Measurements from ENCODE around the gene AGFG2. TPM values are rescaled to one million over a fixed set of nuclear protein-coding genes. Genes with fewer than 3 reads are reported as not detected.

AGFG2 gene
- total and polyA plus RNA-seq, 2 donors (not counting 1 experiment from before 2014, with no cell fraction given) = 2.4 to 3.1 TPM

GRCh38 chr7:100552532-100552931 is 13.5 kb downstream of the AGFG2 start:
- no peak for DNase-seq (ENCODE audit: low read depth in 2 of 2)

GRCh38 chr7:100553032-100553431 is 14.0 kb downstream of the AGFG2 start:
- H3K27me3 ChIP-seq (ENCODE audit: control insufficient read depth, insufficient read depth, low read length) = no peaks in the 10 kb centered on the region
- no peak overlapping the region for H3K4me3 ChIP-seq (replicated peaks in 1 of 4; ENCODE audit: control extremely low read depth in 1 of 4, insufficient read depth in 1 of 4, low read depth in 3 of 4, low read length in 4 of 4)
- H2AFZ ChIP-seq (ENCODE audit: low read length) = no peak overlapping the region
- TF ChIP-seq CTCF (conservative IDR thresholded peaks at IDR 0.05 in 1 of 2, IDR thresholded peaks at IDR 0.05 in 1 of 2; ENCODE audit: low read depth in 1 of 2, low read length in 2 of 2) (no peak), EZH2 (IDR thresholded peaks at IDR 0.05; ENCODE audit: low read length, missing control alignments) (no peak)
- no peak overlapping the region for H3K4me2 ChIP-seq (ENCODE audit: extremely low read depth, insufficient read depth, low read length)
- H3K9me3 ChIP-seq (ENCODE audit: control insufficient read depth, insufficient read depth, low read depth, low read length) = no peaks in the 10 kb centered on the region
- no peaks in the 10 kb centered on the region for H3K4me1 ChIP-seq (ENCODE audit: control insufficient read depth, extremely low read depth, insufficient read depth, low read length)
- no peak overlapping the region for H3K27ac ChIP-seq (ENCODE audit: insufficient read depth, low read length)
- no peak for DNase-seq (ENCODE audit: low read depth in 2 of 2)
- no peaks in the 10 kb centered on the region for H3K79me2 ChIP-seq (ENCODE audit: control insufficient read depth, insufficient read depth, low read length)
- peaks cover 5% of the 10 kb centered on the region for H3K36me3 ChIP-seq (ENCODE audit: control insufficient read depth, insufficient read depth, low read length)
- no peak overlapping the region for H3K9ac ChIP-seq (ENCODE audit: insufficient read depth, low read length)
- H4K20me1 ChIP-seq (ENCODE audit: control insufficient read depth, extremely low read depth, insufficient read depth, low read length) = no peaks in the 10 kb centered on the region

More at GRCh38 chr7:100552532-100552931, 13.5 kb downstream of the AGFG2 start:
- Histone ChIP-seq H3K79me2 (ENCODE audit: control insufficient read depth, insufficient read depth, low read length) (no peaks in the 10 kb centered on the region), H3K9ac (ENCODE audit: insufficient read depth, low read length) (no peak overlapping the region), H3K27ac (ENCODE audit: insufficient read depth, low read length) (no peak overlapping the region), H3K9me3 (ENCODE audit: control insufficient read depth, insufficient read depth, low read depth, low read length) (no peaks in the 10 kb centered on the region), H3K36me3 (ENCODE audit: control insufficient read depth, insufficient read depth, low read length) (peaks cover 5% of the 10 kb centered on the region), H3K4me1 (ENCODE audit: control insufficient read depth, extremely low read depth, insufficient read depth, low read length) (no peaks in the 10 kb centered on the region), H2AFZ (ENCODE audit: low read length) (no peak overlapping the region), H3K4me2 (ENCODE audit: extremely low read depth, insufficient read depth, low read length) (no peak overlapping the region), H3K4me3 (replicated peaks in 1 of 4; ENCODE audit: control extremely low read depth in 1 of 4, insufficient read depth in 1 of 4, low read depth in 3 of 4, low read length in 4 of 4) (no peak overlapping the region), H4K20me1 (ENCODE audit: control insufficient read depth, extremely low read depth, insufficient read depth, low read length) (no peaks in the 10 kb centered on the region), H3K27me3 (ENCODE audit: control insufficient read depth, insufficient read depth, low read length) (no peaks in the 10 kb centered on the region)
- TF ChIP-seq CTCF (conservative IDR thresholded peaks at IDR 0.05 in 1 of 2, IDR thresholded peaks at IDR 0.05 in 1 of 2; ENCODE audit: low read depth in 1 of 2, low read length in 2 of 2) (no peak), EZH2 (IDR thresholded peaks at IDR 0.05; ENCODE audit: low read length, missing control alignments) (no peak)

- Histone ChIP-seq H3K36me3 (ENCODE audit: control insufficient read depth, insufficient read depth, low read length) (peaks cover 2% of the 10 kb centered on the region), H3K4me1 (ENCODE audit: control insufficient read depth, extremely low read depth, insufficient read depth, low read length) (no peaks in the 10 kb centered on the region), H2AFZ (ENCODE audit: low read length) (no peak overlapping the region), H3K79me2 (ENCODE audit: control insufficient read depth, insufficient read depth, low read length) (no peaks in the 10 kb centered on the region), H3K4me2 (ENCODE audit: extremely low read depth, insufficient read depth, low read length) (no peak overlapping the region), H3K9me3 (ENCODE audit: control insufficient read depth, insufficient read depth, low read depth, low read length) (no peaks in the 10 kb centered on the region), H3K27ac (ENCODE audit: insufficient read depth, low read length) (no peak overlapping the region), H3K9ac (ENCODE audit: insufficient read depth, low read length) (no peak overlapping the region), H3K4me3 (replicated peaks in 1 of 4; ENCODE audit: control extremely low read depth in 1 of 4, insufficient read depth in 1 of 4, low read depth in 3 of 4, low read length in 4 of 4) (no peak overlapping the region), H3K27me3 (ENCODE audit: control insufficient read depth, insufficient read depth, low read length) (no peaks in the 10 kb centered on the region), H4K20me1 (ENCODE audit: control insufficient read depth, extremely low read depth, insufficient read depth, low read length) (no peaks in the 10 kb centered on the region)
- no peak for TF ChIP-seq CTCF (conservative IDR thresholded peaks at IDR 0.05 in 1 of 2, IDR thresholded peaks at IDR 0.05 in 1 of 2; ENCODE audit: low read depth in 1 of 2, low read length in 2 of 2)
- TF ChIP-seq EZH2 (IDR thresholded peaks at IDR 0.05; ENCODE audit: low read length, missing control alignments) = no peak
- DNase-seq (ENCODE audit: low read depth in 2 of 2) = no peak
Measured at GRCh38 chr7:100555701-100556100, 16.7 kb downstream of the AGFG2 start.
